Measurements from ENCODE around the gene DAP.

DAP gene

DNA sequence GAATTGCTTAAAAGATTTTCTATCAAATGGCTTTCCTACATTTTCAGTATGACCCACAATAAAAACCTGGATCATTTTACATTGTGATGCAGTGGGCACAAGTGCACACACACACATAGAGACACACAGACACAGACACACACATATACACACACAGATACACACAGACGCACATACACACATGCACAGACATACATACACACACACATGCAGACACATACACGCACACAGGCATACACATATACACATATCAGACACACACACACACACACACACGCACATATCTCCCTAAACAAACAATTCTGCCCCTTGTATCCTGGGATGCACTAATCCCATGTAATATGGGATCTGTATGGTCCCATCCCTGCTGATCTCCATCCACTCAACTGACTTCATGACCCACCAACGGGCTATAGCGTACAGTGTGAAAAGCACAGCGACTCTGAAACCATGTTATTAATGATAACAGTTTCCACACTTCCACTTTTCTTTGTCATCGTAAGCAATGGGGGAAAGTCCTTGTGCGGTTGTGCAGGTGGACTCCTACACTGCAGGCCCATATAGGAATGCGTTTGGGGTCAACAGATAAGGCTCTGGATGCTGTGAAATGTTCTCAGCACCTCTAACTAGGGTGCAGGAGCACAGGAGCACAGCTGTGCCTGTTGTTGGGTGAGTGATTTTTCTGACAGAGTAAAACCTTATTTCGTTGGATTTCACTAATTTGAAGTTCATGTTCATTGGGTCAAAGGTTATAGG, 52.7 kb downstream of the DAP start:
- no peak for DNase-seq

DNA sequence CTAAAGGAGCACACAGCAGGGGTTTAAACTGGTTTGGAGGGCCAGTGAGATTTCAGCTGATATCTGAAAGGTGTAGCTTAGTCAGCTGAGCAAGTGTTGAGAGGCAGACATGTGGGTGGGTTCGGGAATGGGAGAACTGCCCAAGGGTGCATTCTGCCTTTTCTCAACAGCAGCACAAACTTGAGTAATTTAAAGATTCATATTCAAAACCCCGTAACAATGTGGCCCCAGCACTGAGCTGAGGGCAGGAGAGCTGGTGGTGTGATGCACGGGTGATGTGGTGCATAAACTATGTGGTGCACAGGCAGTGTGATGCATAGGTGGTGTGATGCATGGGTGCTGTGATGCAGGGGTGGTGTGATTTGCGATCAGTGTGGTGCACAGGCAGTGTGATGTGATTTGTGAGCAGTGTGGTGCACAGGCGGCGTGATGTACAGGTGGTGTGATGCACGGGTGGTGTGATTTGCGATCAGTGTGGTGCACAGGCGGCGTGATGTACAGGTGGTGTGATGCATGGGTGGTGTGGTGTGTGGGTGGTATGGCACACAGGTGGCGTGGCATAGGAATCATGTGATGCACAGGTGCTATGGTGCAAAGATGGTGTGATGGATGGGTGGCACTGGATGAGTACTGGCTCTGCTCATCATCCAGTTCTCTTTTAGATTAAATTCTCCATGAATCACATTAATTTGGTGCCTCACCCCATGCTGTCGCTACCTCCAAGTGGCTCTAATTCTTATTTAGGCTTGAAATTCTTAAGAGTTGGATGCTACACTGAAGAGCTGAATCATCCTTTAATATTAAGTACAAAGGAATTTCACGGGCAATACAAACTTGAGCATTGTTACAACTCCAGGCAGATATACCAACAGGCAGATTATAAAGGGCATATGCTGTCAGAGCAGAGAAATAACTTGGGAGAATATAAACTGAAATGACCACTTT, 53.6 kb downstream of the DAP start:
- no peak for DNase-seq

DNA sequence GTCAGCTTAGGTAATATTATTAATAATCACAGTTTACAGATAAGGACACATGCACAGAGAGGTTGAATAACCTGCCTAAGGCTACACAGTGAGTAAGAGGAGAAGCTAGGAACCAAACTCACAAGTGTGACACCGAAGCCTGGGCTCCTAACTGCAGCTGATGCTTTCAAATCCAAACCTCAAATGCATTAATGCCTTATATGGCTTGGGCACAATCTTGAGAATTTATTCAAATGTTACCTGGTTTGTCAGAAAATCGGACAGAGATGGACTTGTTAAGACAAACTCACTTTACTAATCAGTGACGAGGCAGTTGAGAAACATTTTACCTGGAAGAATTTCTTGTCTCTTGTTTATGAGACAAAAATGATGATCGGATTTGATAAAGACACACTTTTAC, 54.7 kb downstream of the DAP start:
- no peak for DNase-seq

DNA sequence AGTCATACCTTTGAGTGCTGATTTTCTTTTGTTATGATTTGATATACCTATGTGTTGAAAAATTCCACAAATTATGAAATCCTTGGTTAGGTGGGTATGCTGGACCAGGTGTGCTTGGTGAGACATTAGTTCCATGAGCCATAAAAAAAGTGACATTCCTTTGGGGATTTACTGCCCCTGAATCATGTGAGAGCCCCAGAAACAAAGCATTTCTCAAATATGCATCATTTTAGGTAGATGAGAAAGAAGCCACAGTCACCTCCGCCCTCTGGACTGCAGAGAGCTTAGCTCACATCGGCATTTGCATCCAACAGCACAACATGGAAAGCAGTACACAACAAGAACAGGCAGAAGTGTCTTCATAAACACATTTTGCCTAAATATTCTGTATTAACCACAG, 55.3 kb downstream of the DAP start:
- DNase-seq, result no peak

DNA sequence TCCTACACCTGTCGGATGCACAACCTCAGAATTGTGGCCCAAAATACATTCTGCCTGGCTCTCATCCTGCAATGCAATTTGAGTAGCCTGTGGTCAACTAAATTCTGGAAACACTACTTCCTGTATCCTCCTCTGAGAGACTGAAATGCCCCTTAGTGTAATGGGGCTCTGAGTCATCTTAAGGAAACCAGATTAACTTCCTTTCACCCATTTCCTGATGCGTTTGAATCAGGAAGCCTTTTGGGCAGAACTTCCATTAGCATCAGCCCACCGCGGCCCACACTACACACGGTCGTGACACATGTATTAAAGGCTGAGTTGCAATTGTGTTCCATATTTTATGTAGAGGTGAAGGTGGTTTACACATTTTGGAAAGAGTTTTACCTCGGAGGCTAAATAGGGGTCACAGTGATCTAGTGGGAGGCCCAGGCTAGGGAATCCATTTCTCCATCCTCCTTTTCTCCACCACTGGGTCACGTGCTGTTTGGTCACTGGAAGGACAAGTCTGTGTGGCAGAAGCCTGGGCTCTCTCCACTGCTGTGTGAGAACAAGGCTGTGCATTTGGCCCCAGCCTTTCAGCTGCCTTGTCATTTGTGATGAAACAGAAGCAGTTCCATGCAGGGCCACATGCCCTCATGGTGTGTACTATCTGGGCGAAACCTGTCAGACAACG, 55.9 kb downstream of the DAP start:
- DNase-seq, result no peak

DNA sequence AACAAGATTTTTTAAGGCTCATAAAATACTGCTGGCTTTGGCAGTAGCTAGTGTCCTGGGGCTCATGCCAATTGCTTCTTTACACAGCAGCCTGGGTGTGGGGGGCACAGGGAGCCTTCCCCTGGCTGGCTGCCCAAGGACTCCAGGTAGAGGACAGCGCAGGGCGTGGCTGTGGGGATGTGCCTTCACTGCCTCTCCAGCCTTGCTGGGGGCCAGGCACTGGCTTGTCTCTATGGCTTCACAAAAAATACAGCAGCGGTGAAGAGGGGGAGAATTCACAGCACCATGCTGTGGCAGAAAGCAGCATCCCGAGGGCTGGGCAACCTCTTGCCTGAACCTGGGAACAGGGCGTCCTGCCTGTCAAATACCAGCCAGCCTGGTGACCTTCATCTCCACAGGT, 57.4 kb downstream of the DAP start:
- no peak for DNase-seq

DNA sequence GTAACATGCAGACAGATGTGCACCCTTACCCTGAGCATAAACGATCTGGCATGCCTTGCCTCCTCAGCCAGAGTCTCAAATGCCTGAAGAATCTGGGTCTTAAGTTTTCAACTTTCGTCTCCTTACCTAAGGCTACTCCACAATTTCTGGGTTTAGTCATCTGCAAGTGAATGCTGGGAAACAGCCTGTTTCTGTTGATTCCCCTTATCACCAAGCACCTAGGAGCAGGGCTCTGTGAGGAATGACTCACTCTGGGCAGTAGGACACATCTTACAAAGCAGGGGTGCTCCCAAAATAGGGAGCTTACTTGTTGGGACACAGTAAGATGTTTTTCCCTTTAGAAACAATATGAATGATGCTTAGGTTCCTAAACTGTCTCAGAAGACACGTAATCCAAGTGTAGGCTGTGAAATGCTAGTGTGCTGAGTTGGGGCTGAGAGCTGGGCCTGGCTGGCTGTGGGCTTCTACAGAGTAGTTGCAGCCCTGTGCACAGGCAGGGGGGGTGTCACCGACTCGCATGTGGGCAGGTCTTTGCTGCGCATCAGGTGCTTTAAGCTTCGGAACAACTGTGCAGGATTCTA, 58.0 kb downstream of the DAP start:
- no peak for DNase-seq

DNA sequence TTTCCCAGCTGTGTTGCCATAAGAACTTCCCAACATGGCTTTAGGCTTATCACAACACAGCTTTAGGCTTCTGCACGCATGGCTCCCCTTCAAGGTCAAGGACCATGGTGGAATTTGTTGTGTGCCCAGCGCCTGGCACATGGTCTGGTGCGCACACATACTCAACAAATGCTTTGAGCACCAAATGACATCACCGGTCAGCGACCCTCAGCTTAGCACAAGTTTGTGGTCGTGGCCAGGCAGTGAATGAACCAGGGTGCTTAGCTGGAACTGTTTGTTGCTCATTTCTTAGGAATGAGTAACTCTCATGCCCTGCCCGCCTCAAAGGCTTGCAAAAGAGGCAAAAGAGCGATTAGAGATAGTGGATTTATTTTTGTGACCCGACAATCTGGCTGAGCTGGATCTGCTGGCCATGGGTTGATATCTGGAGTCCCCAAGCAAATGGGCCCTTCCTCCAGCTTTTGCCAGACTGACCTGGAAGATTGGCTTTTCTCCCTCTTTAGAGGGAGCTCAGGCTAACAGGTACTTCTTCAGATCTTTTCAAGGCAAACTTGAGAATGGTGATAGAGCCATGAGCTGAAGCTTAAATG, 58.9 kb downstream of the DAP start:
- DNase-seq, result no peak

DNA sequence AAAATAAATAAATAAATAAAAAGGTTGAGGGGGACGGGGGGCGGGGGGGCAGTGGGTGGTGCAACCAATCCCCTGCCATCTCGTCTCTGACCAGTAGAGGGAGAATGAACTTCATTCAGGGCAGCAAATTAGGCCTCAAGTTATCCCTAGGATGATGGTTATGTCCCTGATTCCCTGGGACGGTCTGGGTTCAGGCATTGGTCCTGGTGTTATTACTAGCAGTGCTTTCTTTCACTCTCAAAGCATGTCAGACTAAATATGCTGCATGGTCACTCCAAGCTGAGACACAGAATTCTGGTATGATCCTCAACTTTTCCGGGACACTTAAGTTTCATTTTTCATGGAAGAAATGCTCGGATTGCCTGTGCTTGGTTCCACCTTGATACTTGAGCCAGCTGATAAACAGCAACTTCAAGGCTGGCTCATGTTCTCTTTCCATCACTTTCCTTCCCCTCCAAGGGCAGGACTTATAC, 59.4 kb downstream of the DAP start:
- DNase-seq, result no peak

DNA sequence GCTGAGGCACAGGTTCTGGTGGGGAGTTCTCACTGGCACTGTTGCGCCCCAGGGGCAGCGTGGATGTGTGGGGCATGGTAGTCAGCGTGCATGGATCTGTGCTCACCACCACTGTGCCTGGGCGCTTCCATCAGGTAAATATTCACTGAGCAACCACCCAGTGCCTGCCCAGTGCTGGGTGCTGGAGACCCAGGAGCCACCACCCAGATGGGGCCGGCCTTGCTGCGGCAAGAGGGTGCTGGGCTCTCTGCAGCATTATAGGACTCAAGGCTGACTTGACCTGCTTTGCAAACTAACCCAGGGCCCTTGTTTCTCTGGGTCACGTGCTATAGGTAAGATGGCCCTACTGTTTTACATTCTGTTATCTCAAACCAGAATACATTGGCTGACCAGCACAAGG, 60.5 kb downstream of the DAP start:
- no peak for DNase-seq

DNA sequence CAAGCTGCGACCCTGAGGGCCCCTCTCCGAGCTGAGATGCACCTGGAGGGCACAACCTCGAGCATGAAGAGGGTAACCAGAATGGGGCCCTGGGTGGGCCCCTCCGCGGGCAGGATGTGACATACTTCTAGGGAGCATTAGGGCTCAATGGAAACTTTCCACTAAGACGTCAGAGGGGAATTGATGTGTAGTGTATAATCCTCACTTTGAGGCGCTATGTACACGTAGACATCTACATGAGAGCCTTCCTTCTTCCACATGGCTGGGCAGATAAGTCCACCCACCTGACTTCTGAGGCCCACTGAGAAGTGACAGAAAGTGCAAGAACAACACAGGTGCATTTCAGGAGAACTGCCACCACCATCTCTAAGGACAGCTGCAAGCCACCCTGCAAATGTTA, 61.0 kb downstream of the DAP start:
- DNase-seq, result no peak

DNA sequence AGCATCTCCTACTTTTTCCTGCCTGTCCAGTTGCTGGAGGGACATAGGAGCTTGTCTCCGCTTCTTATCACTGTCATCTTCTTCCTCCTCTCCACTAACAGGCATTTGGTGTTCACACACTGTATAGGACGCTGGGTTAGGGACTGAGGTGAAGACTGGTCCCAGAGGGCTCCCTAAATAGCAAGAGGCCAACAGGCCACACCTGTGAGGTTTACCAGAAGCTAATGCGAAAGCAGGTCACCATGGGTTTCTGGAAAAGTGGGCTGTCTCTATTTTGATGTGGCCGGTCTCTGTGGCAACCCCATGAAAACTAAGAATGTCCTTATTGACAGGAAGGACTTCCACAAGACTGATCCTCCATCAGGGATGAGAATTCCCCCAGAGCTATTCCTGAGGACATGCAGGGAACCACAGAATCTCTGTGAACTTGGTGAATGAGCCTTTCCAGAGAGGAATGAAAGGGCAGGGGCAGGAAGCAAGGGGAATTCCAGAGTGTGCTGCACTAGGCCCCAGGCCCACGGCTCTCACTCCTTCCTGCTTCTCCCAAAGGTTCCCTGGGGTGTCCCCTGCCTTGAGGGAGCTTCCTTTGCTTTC, 61.7 kb downstream of the DAP start:
- no peak for DNase-seq

DNA sequence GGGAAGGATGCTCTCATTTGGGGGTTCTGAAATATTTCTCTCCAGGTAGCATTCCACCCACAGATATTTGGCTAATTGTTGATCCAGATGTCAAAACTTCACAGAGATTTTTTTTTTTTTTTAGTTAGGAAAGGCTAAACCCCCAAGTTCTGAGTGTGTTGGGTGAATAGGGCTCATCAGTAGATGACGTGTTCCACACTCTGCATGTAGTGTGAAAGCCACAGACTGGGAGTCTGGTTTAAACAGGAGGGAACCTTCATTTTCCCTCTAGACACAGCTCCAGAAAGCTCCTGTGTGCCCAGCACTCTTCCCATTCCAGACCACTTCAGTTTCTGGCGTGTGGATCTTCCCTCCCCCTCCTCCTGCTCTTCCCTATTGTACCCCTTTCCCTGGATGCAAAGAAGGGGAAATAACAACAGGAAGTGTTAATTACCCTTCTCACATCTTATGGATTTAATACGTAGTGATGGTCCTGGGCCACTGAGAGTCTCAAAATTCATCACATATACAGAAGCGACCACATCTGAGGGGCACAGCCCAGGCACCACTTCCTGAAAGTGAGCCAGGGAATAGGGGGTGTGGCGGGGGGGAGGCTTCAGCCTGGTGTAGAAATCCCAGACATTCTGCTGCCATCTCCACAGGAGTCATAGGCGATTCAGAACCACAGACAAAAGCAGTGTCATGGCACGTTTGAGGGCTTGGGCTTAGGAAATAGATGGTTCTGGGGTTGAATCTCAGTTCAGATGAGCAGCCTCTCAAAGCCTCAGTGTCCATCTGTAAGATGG, 65.1 kb downstream of the DAP start:
- DNase-seq, result no peak

DNA sequence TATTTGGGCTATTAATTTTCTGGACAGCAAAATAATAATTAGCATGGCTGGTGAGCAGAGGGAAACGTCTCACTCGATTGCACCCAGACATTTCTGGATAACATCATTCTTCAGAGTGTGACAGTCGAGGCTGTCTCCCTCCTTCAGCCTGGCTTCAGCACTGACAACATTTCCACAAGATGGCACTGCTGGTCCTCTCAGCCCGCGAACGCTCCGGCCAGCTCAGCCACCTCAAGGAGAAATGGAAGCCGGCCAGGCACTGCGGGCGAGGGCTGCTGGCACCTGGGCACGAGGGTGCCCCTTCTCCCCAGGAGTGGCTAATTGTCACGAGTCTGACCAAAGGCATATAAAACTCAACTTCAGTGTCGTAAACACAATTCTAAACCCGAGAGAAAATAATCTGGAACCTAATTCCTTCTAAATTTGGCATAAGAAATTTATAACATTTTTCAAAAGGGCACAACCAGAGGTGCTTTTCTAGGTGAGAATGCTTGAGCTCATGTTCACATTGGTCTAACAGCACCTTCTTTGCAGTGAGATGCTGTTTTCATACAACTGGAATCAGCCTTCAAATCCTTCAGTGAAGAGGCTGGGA, 65.9 kb downstream of the DAP start:
- DNase-seq, result no peak

DNA sequence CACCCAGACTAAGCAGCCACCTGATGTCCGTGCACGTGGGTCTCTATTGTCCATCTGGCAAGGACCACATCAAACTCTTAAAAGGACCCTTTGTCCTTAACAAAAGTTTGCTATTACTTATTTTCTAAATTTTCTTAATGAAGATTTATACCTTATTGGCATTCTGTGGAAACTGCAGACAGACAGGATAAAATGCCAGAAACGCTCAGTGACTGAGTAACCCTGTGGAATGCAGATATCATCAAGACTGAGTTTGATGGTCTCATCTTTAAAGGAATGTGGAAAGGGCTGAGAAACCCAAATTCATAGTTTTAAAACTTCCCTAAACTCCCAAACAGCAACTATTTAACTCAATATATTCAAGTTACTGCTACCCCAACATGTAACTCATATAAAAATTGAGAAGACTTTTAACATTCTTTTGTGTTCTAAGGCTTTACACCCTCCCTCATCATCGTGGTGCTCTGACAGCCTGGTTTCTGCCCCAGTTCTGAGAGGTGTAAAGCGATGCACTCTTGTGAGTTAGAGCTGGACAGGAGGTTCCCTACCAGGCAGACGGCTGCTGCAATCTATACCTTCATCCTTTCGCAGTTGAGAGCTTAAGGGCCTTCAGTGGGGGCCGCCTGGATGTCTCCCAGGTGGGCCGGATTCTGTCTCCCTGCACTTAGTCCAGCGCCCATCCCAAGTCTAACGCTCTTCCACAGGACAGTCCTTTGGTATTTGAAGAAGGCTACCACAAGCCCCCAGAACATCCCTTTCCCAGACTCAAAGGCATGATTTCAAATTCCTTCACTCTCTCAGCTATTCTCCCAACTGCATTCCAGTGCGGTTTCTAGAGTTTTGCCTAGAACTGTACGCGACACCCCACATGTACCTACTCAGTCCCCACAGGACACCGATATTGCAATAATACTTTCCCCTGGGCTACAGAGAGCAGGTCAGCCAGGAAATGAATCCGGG, 68.9 kb downstream of the DAP start:
- no peak for DNase-seq

DNA sequence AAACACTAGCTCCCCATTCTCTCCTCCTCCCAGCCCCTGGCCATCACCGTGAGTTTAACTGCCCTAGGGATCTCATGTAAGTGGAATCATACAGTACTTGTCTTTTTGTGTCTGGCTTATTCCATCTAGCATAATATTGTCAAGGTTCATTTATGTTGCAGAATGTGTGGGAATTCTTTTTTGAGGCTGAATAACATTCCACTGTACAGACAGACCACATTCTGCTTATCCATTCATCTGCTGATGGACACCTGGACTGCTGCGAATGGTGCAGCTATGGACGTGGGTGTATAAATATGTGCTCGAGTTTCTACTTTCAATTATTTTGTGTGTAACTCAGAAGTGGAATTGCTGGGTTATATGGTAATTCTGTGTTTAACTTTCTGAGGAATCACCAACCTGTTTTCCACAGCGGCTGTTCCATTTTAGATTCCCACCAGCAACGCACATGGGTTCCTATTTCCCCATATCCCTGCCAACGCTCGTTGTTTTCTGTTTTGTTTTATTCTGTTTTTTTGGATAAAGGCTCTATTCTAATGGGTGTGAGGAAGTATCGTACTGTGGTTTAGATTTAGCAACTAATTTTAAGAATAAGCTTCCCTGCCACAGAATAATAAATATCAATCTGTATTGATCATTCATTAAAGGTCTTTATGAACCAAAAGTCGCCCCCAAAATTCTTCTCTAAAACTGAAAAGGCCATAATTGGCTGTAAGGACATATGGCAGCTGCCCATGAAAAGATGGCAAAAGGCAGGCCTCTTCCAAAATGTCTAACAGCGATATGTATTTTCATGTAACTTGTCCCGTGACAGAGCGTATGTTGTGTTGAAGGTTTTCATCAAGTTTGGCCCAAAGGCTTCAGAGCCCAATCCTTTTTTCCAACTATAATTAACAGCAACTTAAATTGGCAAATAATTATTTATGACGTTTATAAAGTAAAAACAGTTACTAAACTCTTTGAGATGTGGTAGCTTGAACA, 70.3 kb downstream of the DAP start:
- no peak for DNase-seq

DNA sequence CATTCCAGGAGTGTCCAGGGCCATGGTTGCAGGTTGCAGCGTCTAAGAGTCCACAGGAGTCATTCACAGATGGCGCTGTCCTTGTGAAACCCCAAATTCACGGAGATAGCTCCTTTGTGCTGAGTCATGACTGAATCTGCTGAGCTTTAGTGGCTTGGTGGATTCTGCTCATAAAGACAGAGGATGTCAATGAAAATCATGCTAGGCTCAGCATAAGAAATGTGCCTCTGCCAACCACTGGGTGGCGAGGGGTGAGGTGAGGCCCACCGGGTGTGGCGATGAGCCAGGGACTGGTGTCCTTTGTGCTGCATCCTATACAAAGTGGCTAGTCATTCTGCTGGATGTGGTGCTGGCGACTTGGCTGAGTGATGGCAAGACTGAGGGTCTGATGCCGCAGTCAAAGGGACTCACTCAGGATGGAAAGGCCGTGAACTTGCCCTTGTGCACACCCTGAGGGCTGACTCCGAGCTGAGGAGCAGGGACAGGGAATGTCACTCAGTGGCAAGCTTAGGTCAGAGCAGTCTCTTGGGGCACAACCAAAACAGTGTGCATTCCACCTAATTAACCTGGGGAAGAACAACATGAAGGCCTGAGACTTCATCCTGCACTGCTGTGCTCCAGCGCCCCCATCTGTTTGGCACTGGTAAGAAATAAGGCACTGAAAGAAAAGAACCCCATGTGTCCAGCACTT, 71.5 kb downstream of the DAP start:
- DNase-seq, result no peak

DNA sequence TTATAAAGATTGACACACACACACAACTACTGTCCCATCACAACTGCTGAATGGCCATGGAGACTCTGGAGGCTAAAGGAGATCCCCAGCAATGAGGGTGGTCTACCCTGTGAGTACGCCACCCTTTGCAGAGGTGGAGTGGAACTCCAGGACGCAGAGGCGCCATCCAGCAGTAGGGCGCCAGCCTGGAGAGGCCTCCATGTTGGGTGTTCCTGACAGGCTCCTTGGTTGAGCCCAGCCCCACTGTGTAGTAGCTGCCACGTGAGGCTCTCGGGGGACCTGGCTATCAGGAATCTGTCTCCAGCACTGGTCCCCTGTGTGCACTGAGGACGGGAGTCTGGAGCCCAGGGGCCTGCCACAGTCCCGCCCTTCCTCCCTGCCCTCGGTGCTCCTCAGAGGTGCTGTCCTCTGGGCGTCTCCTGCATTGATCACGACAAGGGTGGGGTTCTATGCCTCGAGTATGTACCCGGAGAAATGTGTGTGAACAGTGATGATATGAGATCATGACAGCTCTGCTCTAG, 72.3 kb downstream of the DAP start:
- DNase-seq, result no peak

Measured in activated gamma-delta T cell (primary cell).